OCI-LY3 (cell line): Measurements from ENCODE around the gene BTBD9.

Experiments used
- H2AFZ ChIP-seq: fragments of 200-600, 300-600 bp; shearing (Covaris generic); 2 replicates; pipeline ENCODE4 v1.6.0; 2014; ENCODE audit warnings: antibody characterized with exemption, low read depth, low read length
- H3K27ac ChIP-seq: fragments of 200-600, 300-600 bp; sonication (generic); 2 replicates; pipeline ENCODE4 v1.5.1; 2014; ENCODE audit warnings: mild to moderate bottlenecking, low read length, moderate library complexity, mixed read lengths
- H3K27me3 ChIP-seq: fragments of 200-600, 300-600 bp; sonication (generic); 2 replicates; pipeline ENCODE4 v1.6.1; 2014; ENCODE audit warnings: low read depth, low read length, mixed read lengths
- H3K36me3 ChIP-seq: fragments of 200-600, 300-600 bp; sonication (generic); replicated peaks from 2 replicates; pipeline ENCODE3; 2014; ENCODE audit warnings: low read depth, low read length, mixed read lengths
- H3K4me1 ChIP-seq: fragments of 300-600, 200-600 bp; sonication (generic); 2 replicates; pipeline ENCODE4 v1.6.1; 2014; ENCODE audit warnings: low read length, mixed read lengths
- H3K4me2 ChIP-seq: fragments of 200-600, 300-600 bp; sonication (generic); 2 replicates; pipeline ENCODE4 v1.6.1; 2014; ENCODE audit warnings: low read length, mixed read lengths
- H3K4me3 ChIP-seq: fragments of 300-600, 200-600 bp; sonication (generic); 2 replicates; pipeline ENCODE4 v1.5.1; 2014; ENCODE audit warnings: antibody characterized with exemption, mild to moderate bottlenecking, low read length, moderate library complexity
- H3K79me2 ChIP-seq: fragments of 300-600, 200-600 bp; shearing (Covaris generic); 2 replicates; pipeline ENCODE4 v1.6.1; 2014; ENCODE audit warnings: mild to moderate bottlenecking, low read length, mixed read lengths
- H3K9ac ChIP-seq: fragments of 300-600, 200-600 bp; shearing (Covaris generic); 2 replicates; pipeline ENCODE4 v1.6.0; 2014; ENCODE audit warnings: mild to moderate bottlenecking, low read length, moderate library complexity
- H3K9me3 ChIP-seq: fragments of 200-600, 300-600 bp; shearing (Covaris generic); 2 replicates; pipeline ENCODE4 v1.6.1; 2014; ENCODE audit warnings: low read length, mixed read lengths; ENCODE audit not compliant: insufficient read depth
- H4K20me1 ChIP-seq: fragments of 200-600, 300-600 bp; sonication (generic); 2 replicates; pipeline ENCODE4 v1.6.1; 2016; ENCODE audit warnings: low read length, mixed read lengths; ENCODE audit not compliant: insufficient read depth
- EZH2phosphoT487 ChIP-seq: fragments of 200-600 bp; shearing (Covaris generic); IDR thresholded peaks from 2 replicates; pipeline ENCODE4 v1.6.1; 2018; ENCODE audit warnings: antibody characterized with exemption, mixed run types, low read depth
- TF ChIP-seq, protein P1 (sequence below): fragments of 200-600, 300-600 bp; sonication (generic); IDR thresholded peaks from 2 replicates; pipeline ENCODE4 v1.5.1; 2014; ENCODE audit warnings: antibody characterized with exemption, low read length, low read depth

Gene BTBD9

GRCh38 chr6:38191418-38191817 is 448.3 kb downstream of the BTBD9 start:
- Histone ChIP-seq H3K36me3 (no peaks in the 10 kb centered on the region), H3K9me3 (no peaks in the 10 kb centered on the region), H3K4me3 (no peak overlapping the region), H3K27ac (no peak overlapping the region), H3K27me3 (no peaks in the 10 kb centered on the region), H3K4me1 (peaks cover 8% of the 10 kb centered on the region), H3K9ac (no peak overlapping the region), H4K20me1 (no peaks in the 10 kb centered on the region), H3K79me2 (no peaks in the 10 kb centered on the region), H2AFZ (no peak overlapping the region), H3K4me2 (no peak overlapping the region)
- no peak for TF ChIP-seq EZH2phosphoT487

GRCh38 chr6:38188677-38189335 is 450.9 kb downstream of the BTBD9 start:
- no peaks in the 10 kb centered on the region for H3K27me3 ChIP-seq
- H3K36me3 ChIP-seq: no peaks in the 10 kb centered on the region
- no peak overlapping the region for H3K4me3 ChIP-seq
- no peak overlapping the region for H3K4me2 ChIP-seq
- H3K9me3 ChIP-seq: no peaks in the 10 kb centered on the region
- TF ChIP-seq EZH2phosphoT487: no peak
- TF ChIP-seq, protein P1, sequence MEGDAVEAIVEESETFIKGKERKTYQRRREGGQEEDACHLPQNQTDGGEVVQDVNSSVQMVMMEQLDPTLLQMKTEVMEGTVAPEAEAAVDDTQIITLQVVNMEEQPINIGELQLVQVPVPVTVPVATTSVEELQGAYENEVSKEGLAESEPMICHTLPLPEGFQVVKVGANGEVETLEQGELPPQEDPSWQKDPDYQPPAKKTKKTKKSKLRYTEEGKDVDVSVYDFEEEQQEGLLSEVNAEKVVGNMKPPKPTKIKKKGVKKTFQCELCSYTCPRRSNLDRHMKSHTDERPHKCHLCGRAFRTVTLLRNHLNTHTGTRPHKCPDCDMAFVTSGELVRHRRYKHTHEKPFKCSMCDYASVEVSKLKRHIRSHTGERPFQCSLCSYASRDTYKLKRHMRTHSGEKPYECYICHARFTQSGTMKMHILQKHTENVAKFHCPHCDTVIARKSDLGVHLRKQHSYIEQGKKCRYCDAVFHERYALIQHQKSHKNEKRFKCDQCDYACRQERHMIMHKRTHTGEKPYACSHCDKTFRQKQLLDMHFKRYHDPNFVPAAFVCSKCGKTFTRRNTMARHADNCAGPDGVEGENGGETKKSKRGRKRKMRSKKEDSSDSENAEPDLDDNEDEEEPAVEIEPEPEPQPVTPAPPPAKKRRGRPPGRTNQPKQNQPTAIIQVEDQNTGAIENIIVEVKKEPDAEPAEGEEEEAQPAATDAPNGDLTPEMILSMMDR: no peak
- no peaks in the 10 kb centered on the region for H4K20me1 ChIP-seq
- no peak overlapping the region for H3K27ac ChIP-seq
- no peaks in the 10 kb centered on the region for H3K79me2 ChIP-seq
- H2AFZ ChIP-seq: no peak overlapping the region
- H3K9ac ChIP-seq: no peak overlapping the region
- H3K4me1 ChIP-seq: no peaks in the 10 kb centered on the region

DNA sequence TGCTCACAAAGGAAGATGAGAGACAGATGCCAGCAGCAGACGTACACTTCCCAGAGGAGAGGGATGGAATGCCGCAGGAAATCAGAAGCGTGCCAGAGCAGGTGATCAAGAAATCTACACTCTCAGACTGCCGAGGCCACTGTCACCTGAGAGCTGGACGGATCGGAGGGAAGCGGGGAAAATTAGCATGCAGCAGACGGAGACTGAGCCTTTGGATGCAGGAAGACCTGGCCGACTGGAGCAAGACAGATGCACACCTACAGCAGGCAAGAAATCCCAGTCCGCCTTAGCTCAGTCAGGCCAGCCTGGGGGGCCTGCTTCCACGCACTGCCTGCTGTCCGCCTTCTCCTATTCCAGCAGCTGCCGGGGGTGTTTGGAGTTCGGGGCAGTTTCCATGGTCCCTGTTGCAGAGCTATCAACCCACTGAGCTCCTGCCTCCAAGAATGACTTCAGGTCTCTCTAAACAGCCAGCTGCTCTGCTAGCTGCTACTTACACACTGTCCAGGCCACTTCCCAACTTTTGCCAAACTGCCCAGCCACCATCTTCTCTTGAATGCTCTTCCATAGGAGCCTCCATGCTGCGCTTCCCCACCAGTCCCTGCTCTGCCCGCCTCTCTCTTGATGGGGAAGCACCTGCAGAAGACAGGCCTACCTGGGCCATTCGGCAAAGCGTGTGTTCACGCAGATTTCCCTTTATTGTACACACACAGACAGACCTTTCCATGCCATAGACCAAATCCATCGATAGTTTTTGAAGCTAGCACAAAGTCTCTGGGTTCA is 451.7 kb downstream of the BTBD9 start:
- Histone ChIP-seq H4K20me1 (no peaks in the 10 kb centered on the region), H3K27ac (no peak overlapping the region), H3K4me1 (no peaks in the 10 kb centered on the region), H3K4me3 (no peak overlapping the region), H2AFZ (no peak overlapping the region), H3K9me3 (no peaks in the 10 kb centered on the region), H3K27me3 (no peaks in the 10 kb centered on the region), H3K36me3 (no peaks in the 10 kb centered on the region), H3K79me2 (no peaks in the 10 kb centered on the region), H3K9ac (no peak overlapping the region), H3K4me2 (no peak overlapping the region)
- TF ChIP-seq, protein P1: no peak
- TF ChIP-seq EZH2phosphoT487: no peak

- Histone ChIP-seq H3K27me3 (no peaks in the 10 kb centered on the region), H3K9me3 (no peaks in the 10 kb centered on the region), H3K4me1 (peaks cover 3% of the 10 kb centered on the region), H3K4me2 (no peak overlapping the region), H3K36me3 (no peaks in the 10 kb centered on the region), H3K9ac (no peak overlapping the region), H4K20me1 (no peaks in the 10 kb centered on the region), H3K27ac (no peak overlapping the region), H3K4me3 (no peak overlapping the region), H3K79me2 (no peaks in the 10 kb centered on the region), H2AFZ (no peak overlapping the region)
- TF ChIP-seq, protein P1: no peak
- no peak for TF ChIP-seq EZH2phosphoT487
Observed at GRCh38 chr6:38187325-38187724, 452.4 kb downstream of the BTBD9 start.
